NCI-H128 (cell line): ENCODE results near the gene ASPDH.
"Not testable (repeated sequence)": the region's sequence is repeated elsewhere in the genome, so short reads cannot be mapped to it uniquely, and the experiment has no call there.

Experiments used
- DNase-seq: peaks from one replicate; lab custom pipeline; 2025; ENCODE audit not compliant: unreplicated experiment; lab: John Stamatoyannopoulos, UW

The ASPDH gene

GRCh38 chr19:50480281-50481111 is 33.2 kb downstream of the ASPDH start:
- no peak for DNase-seq

- DNase-seq, result no peak
Observed at GRCh38 chr19:50479761-50480251, 33.9 kb downstream of the ASPDH start.

- no peak for DNase-seq
Observed at GRCh38 chr19:50478901-50479715, 34.6 kb downstream of the ASPDH start.

GRCh38 chr19:50477751-50478515 is 35.8 kb downstream of the ASPDH start:
- DNase-seq, result no peak

GRCh38 chr19:50476907-50477238 is 36.8 kb downstream of the ASPDH start:
- DNase-seq, result no peak

GRCh38 chr19:50476224-50476906 is 37.3 kb downstream of the ASPDH start, which contains the start of the genes EMC10 and GARIN5A:
Gene EMC10, plus strand, starts transcription at chr19:50476507. Its CDS starts 38 bp downstream, at chr19:50476545.
Gene GARIN5A, minus strand, starts transcription at chr19:50476848. Its CDS starts 460 bp downstream, at chr19:50476388.
- DNase-seq, result peak; percentile 87

- no peak for DNase-seq
Observed at GRCh38 chr19:50475736-50476223, 37.9 kb downstream of the ASPDH start.

GRCh38 chr19:50475101-50475568 is 38.6 kb downstream of the ASPDH start:
- no peak for DNase-seq

- not testable (repeated sequence) for DNase-seq
Observed at GRCh38 chr19:50473336-50473735, 40.4 kb downstream of the ASPDH start.

GRCh38 chr19:50468818-50469217 is 44.9 kb downstream of the ASPDH start:
- no peak for DNase-seq

GRCh38 chr19:50467566-50467965 is 46.1 kb downstream of the ASPDH start:
- DNase-seq, result no peak

GRCh38 chr19:50466706-50467039 is 47.0 kb downstream of the ASPDH start:
- DNase-seq, result no peak

GRCh38 chr19:50465986-50466705 is 47.6 kb downstream of the ASPDH start:
- no peak for DNase-seq

- no peak for DNase-seq
Observed at GRCh38 chr19:50465000-50465399, 48.7 kb downstream of the ASPDH start.

- DNase-seq, result no peak
Observed at GRCh38 chr19:50464348-50464747, 49.4 kb downstream of the ASPDH start.

GRCh38 chr19:50462970-50463369 is 50.7 kb downstream of the ASPDH start:
- DNase-seq, result no peak
